H1 (cell line): Measurements from ENCODE around the gene WDR27. TPM values are rescaled to one million over a fixed set of nuclear protein-coding genes. Genes with fewer than 3 reads are reported as not detected.

ENCODE experiments used
- CTCF ChIA-PET: fragments of 300-600 bp; sonication (Branson Sonifier 250); formaldehyde crosslinking; loops from one replicate; lab custom pipeline; 2021; ENCODE audit not compliant: partially characterized antibody; lab: Charles Lee
- POLR2A ChIA-PET: fragments of 300-600 bp; sonication (Branson Sonifier 250); formaldehyde crosslinking; loops from one replicate; lab custom pipeline; 2021; ENCODE audit warnings: inconsistent platforms; ENCODE audit not compliant: partially characterized antibody; lab: Charles Lee
- DNase-seq, 2 experiments: peaks; one replicate each; pipeline versions ENCODE4 v3.0.0 to v3.0.0-alpha.2; 2010 to 2022; ENCODE audit warnings: low spot score in 2 of 2, low read depth in 1 of 2, mixed read lengths in 1 of 2
- FAIRE-seq: peaks from 2 replicates; lab custom pipeline; 2011; peaks lifted over from hg19 to GRCh38; lab: Jason Lieb, UNC
- H2AFZ ChIP-seq: 2 replicates; pipeline ENCODE4 v1.8.1; 2012; ENCODE audit warnings: low read length, inconsistent platforms
- H2AK5ac ChIP-seq: 2 replicates; pipeline ENCODE4 v1.6.1; 2013; ENCODE audit warnings: low read depth, low read length
- H2BK120ac ChIP-seq: replicated peaks from 2 replicates; pipeline ENCODE3; 2013; ENCODE audit warnings: low read depth, low read length, inconsistent platforms
- H2BK12ac ChIP-seq: 2 replicates; pipeline ENCODE4 v1.6.1; 2013; ENCODE audit warnings: low read depth, low read length
- H2BK15ac ChIP-seq: 2 replicates; pipeline ENCODE4 v1.6.1; 2013; ENCODE audit warnings: low read length
- H2BK20ac ChIP-seq: 2 replicates; pipeline ENCODE4 v1.6.1; 2013; ENCODE audit warnings: low read length
- H2BK5ac ChIP-seq: 2 replicates; pipeline ENCODE4 v1.6.1; 2013; ENCODE audit warnings: low read depth, low read length
- H3K14ac ChIP-seq: 2 replicates; pipeline ENCODE4 v1.6.1; 2013; ENCODE audit warnings: inconsistent platforms; ENCODE audit not compliant: insufficient read length
- H3K18ac ChIP-seq: 2 replicates; pipeline ENCODE4 v1.6.1; 2013; ENCODE audit warnings: low read length; ENCODE audit errors: extremely low read depth
- H3K23ac ChIP-seq: 2 replicates; pipeline ENCODE4 v1.6.1; 2013; ENCODE audit warnings: inconsistent platforms; ENCODE audit not compliant: insufficient read length
- H3K23me2 ChIP-seq: 2 replicates; pipeline ENCODE4 v1.6.1; 2013; ENCODE audit warnings: low read depth, low read length
- H3K27ac ChIP-seq: 2 replicates; pipeline ENCODE4 v1.6.1; 2011; ENCODE audit warnings: low read depth, low read length, inconsistent platforms
- H3K27me3 ChIP-seq, 4 experiments: replicated peaks in 1 of 4; 1 replicate in 1 of 4; 2 replicates in 3 of 4; pipeline versions ENCODE4 v1.6.1 to v1.8.1; 2011 to 2013; ENCODE audit warnings: low read length in 3 of 4, mild to moderate bottlenecking in 3 of 4, inconsistent platforms in 2 of 4, mixed read lengths in 2 of 4, moderate library complexity in 1 of 4; ENCODE audit not compliant: control insufficient read depth in 3 of 4, insufficient read depth in 3 of 4; ENCODE audit errors: extremely low read depth in 1 of 4
- H3K36me3 ChIP-seq, 4 experiments: 2 replicates each; pipeline versions ENCODE4 v1.6.1 to v1.8.1; 2011 to 2013; ENCODE audit warnings: mild to moderate bottlenecking in 4 of 4, low read length in 3 of 4, moderate library complexity in 2 of 4, control low read depth in 1 of 4, inconsistent platforms in 1 of 4; ENCODE audit not compliant: insufficient read depth in 4 of 4, control insufficient read depth in 2 of 4
- H3K4ac ChIP-seq: replicated peaks from 2 replicates; pipeline ENCODE3; 2013; ENCODE audit warnings: low read length, low read depth, mixed read lengths, inconsistent platforms; ENCODE audit not compliant: insufficient read length
- H3K4me1 ChIP-seq, 4 experiments: replicated peaks in 1 of 4; 1 replicate in 1 of 4; 2 replicates in 3 of 4; pipeline versions ENCODE4 v1.6.1 to v1.8.1; 2011 to 2013; ENCODE audit warnings: low read length in 3 of 4, inconsistent platforms in 2 of 4, mixed read lengths in 1 of 4; ENCODE audit not compliant: insufficient read depth in 4 of 4, control insufficient read depth in 3 of 4
- H3K4me2 ChIP-seq, 2 experiments: 2 replicates each; pipeline versions ENCODE4 v1.6.1 to v1.8.1; 2011 to 2013; ENCODE audit warnings: low read depth in 2 of 2, low read length in 2 of 2, control low read depth in 1 of 2, inconsistent platforms in 1 of 2, mild to moderate bottlenecking in 1 of 2; ENCODE audit not compliant: insufficient read depth in 1 of 2
- H3K4me3 ChIP-seq, 4 experiments: fragments of 200-600, 300-600 bp in 1 of 4; sonication (generic), shearing (Covaris generic), sonication (Bioruptor Twin) in 1 of 4; 2 replicates each; pipeline versions ENCODE4 v1.5.1 to v1.8.1; 2011 to 2016; ENCODE audit warnings: low read length in 4 of 4, low read depth in 3 of 4, control low read depth in 2 of 4, inconsistent platforms in 2 of 4, mild to moderate bottlenecking in 2 of 4, mixed read lengths in 1 of 4, moderate library complexity in 1 of 4; ENCODE audit not compliant: insufficient read depth in 2 of 4; ENCODE audit errors: extremely low read depth in 1 of 4
- H3K56ac ChIP-seq: replicated peaks from 2 replicates; pipeline ENCODE3; 2013; ENCODE audit warnings: low read depth, mild to moderate bottlenecking, mixed read lengths, low read length, inconsistent platforms; ENCODE audit not compliant: insufficient read length
- H3K79me1 ChIP-seq: 2 replicates; pipeline ENCODE4 v1.6.1; 2013; ENCODE audit warnings: low read depth, low read length, control low read depth
- H3K79me2 ChIP-seq, 2 experiments: 2 replicates each; pipeline versions ENCODE4 v1.6.1 to v1.8.1; 2012 to 2013; ENCODE audit warnings: low read length in 2 of 2, mild to moderate bottlenecking in 2 of 2, inconsistent platforms in 1 of 2; ENCODE audit not compliant: insufficient read depth in 2 of 2, control insufficient read depth in 1 of 2
- H3K9ac ChIP-seq, 4 experiments: replicated peaks in 1 of 4; 1 replicate in 1 of 4; 2 replicates in 3 of 4; pipeline versions ENCODE4 v1.6.1 to v1.8.1; 2011 to 2013; ENCODE audit warnings: low read depth in 3 of 4, low read length in 3 of 4, control low read depth in 2 of 4, mild to moderate bottlenecking in 2 of 4, moderate library complexity in 2 of 4, inconsistent platforms in 1 of 4; ENCODE audit errors: extremely low read depth in 1 of 4
- H3K9me3 ChIP-seq, 2 experiments: 2 replicates each; pipeline versions ENCODE4 v1.6.1 to v1.8.1; 2012 to 2013; ENCODE audit warnings: mild to moderate bottlenecking in 2 of 2, moderate library complexity in 2 of 2, control low read depth in 1 of 2, inconsistent platforms in 1 of 2, low read depth in 1 of 2, low read length in 1 of 2, mixed read lengths in 1 of 2; ENCODE audit not compliant: insufficient read depth in 2 of 2
- H4K20me1 ChIP-seq, 2 experiments: replicated peaks in 1 of 2; 2 replicates each; pipeline versions ENCODE3 to v1.8.1; 2011 to 2013; ENCODE audit warnings: inconsistent platforms in 2 of 2, low read length in 2 of 2, mild to moderate bottlenecking in 1 of 2; ENCODE audit not compliant: insufficient read depth in 2 of 2, control insufficient read depth in 1 of 2
- H4K5ac ChIP-seq: 2 replicates; pipeline ENCODE4 v1.6.1; 2013; ENCODE audit warnings: low read length, low read depth, mixed read lengths, inconsistent platforms; ENCODE audit not compliant: insufficient read length
- H4K8ac ChIP-seq: 2 replicates; pipeline ENCODE4 v1.8.0; 2013; ENCODE audit warnings: mild to moderate bottlenecking, moderate library complexity, low read length, inconsistent platforms; ENCODE audit not compliant: insufficient read depth; ENCODE audit errors: extremely low read depth
- H4K91ac ChIP-seq: replicated peaks from 2 replicates; pipeline ENCODE3; 2013; ENCODE audit warnings: low read length, mixed read lengths, inconsistent platforms; ENCODE audit not compliant: insufficient read length
- JUN ChIP-seq: IDR thresholded peaks from 2 replicates; pipeline ENCODE4 v1.6.1; 2011; ENCODE audit warnings: low read depth, mild to moderate bottlenecking, improper control_type of control experiment, low read length
- USF2 ChIP-seq: IDR thresholded peaks from 2 replicates; pipeline ENCODE4 v1.6.1; 2011; ENCODE audit warnings: low read length, improper control_type of control experiment
- WGBS, 2 experiments: shearing (Covaris generic) in 1 of 2; methylation state at CpG; one replicate each; pipeline versions ENCODE4 v1.1.6 to v1.1.7; 2013 to 2015; ENCODE audit warnings: low lambda C conversion rate in 2 of 2, mixed read lengths in 2 of 2, inconsistent platforms in 1 of 2, low coverage in 1 of 2, missing lambda C conversion rate in 1 of 2; ENCODE audit not compliant: insufficient replicate concordance in 2 of 2, insufficient coverage in 1 of 2, insufficient read length in 1 of 2; ENCODE audit errors: extremely low coverage in 1 of 2, missing lambda C conversion rate in 1 of 2; 5-methylcytosine and 5-hydroxymethylcytosine counted together
- polyA plus RNA-seq, 7 experiments: library from polyadenylated mRNA; depleted of rRNA in 3 of 7; stranded (reverse) in 5 of 7; unstranded in 2 of 7; fragments of >200 nt in 5 of 7; fragments of 200-250 nt in 2 of 7; gene quantifications; 1 replicate in 5 of 7; 2 replicates in 1 of 7; 4 replicates in 1 of 7; pipeline versions ENCODE4 v1.2.1 to v1.2.3, GENCODE V29; 2011 to 2013; ENCODE audit warnings: missing spikeins in 2 of 7, mixed read lengths in 2 of 7
- total RNA-seq: library from RNA; stranded (reverse); fragmentation: NEBNext Ultra II Directional; extraction: Animal tissue kit (Norgen Biotek cat#: 25700); gene quantifications from 2 replicates; pipeline ENCODE4 v1.2.1, GENCODE V29; 2021
- TF ChIP-seq, protein P1 (sequence below), 3 experiments: IDR thresholded peaks; 1 replicate in 2 of 3; 2 replicates in 1 of 3; pipeline versions ENCODE4 v1.5.1 to v1.6.1; 2011; ENCODE audit warnings: low read length in 3 of 3, mild to moderate bottlenecking in 3 of 3, inconsistent platforms in 2 of 3, low read depth in 1 of 3, moderate library complexity in 1 of 3; ENCODE audit not compliant: insufficient read depth in 1 of 3; ENCODE audit errors: control extremely low read depth in 1 of 3

Gene WDR27
- total and polyA plus RNA-seq, 2 of the 8 experiments (the other 6 are each of a cell fraction or from before 2014, with no cell fraction given), result 53.6 to 68.6 TPM

DNA sequence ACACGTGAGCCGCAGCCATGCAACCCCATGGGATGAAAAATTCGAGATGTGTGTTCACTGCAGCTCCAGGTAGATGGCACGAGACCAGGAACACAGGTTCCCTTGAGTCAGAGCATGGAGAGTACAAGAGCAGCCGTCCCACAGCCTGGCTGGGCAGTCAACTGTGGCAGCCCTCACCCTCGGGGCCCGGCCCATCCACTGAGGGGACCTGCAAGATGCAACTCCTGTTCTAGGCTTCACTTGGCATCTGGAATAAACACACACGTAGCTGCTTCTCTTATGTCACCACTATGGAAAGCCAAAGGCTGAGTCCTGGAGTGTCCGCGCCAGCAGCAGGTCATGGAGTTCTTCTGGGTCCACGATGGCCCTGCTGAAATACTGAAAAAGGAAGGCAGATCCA, 77.0 kb downstream of the WDR27 start:
- H4K8ac ChIP-seq, result no peak overlapping the region
- H2AK5ac ChIP-seq, result no peak overlapping the region
- H3K23ac ChIP-seq, result no peak overlapping the region
- no peak for FAIRE-seq
- CTCF ChIA-PET, result interaction anchor here (0.7 kb wide), 1 partner anchor 9 kb away, joined by 3 read pairs; no protein-coding TSS in a partner anchor
- no peak overlapping the region for H3K18ac ChIP-seq
- H3K14ac ChIP-seq, result no peak overlapping the region
- H3K79me2 ChIP-seq, result peaks cover 4% of the 10 kb centered on the region in 2 experiments; a peak in 2 of 4 replicates
- WGBS, 2 experiments, result 94% methylated on average over 11 of the region's 11 CpGs; no CpG with 5 or more reads in 1 of the 2 experiments
- H3K4me2 ChIP-seq, result no peak overlapping the region
- H2BK5ac ChIP-seq, result no peak overlapping the region
- no peak for DNase-seq
- peaks cover 2 to 10% of the 10 kb centered on the region in 2 experiments for H4K20me1 ChIP-seq
- H2BK12ac ChIP-seq, result no peak overlapping the region
- no peak overlapping the region for H3K4me3 ChIP-seq
- H3K9me3 ChIP-seq, result no peaks in the 10 kb centered on the region; a peak in 1 of 4 replicates
- H3K79me1 ChIP-seq, result peaks cover 5% of the 10 kb centered on the region
- H3K9ac ChIP-seq, result no peak overlapping the region
- H4K91ac ChIP-seq, result no peak overlapping the region
- H2BK20ac ChIP-seq, result no peak overlapping the region
- peaks cover 4 to 27% (median 17%) of the 10 kb centered on the region in 4 experiments for H3K36me3 ChIP-seq
- no peak overlapping the region for H3K27ac ChIP-seq
- POLR2A ChIA-PET, result no interaction called here
- no peaks in the 10 kb centered on the region for H3K27me3 ChIP-seq
- no peak overlapping the region for H2BK15ac ChIP-seq
- no peak overlapping the region for H2BK120ac ChIP-seq
- no peak overlapping the region for H3K4ac ChIP-seq
- peaks cover 7% of the 10 kb centered on the region for H3K23me2 ChIP-seq
- no peak overlapping the region for H3K56ac ChIP-seq
- H4K5ac ChIP-seq, result no peak overlapping the region
- peaks cover 4 to 18% (median 15%) of the 10 kb centered on the region in 4 experiments for H3K4me1 ChIP-seq
- no peak overlapping the region for H2AFZ ChIP-seq
- TF ChIP-seq JUN, result no peak
- no peak for TF ChIP-seq USF2
- TF ChIP-seq, protein P1, sequence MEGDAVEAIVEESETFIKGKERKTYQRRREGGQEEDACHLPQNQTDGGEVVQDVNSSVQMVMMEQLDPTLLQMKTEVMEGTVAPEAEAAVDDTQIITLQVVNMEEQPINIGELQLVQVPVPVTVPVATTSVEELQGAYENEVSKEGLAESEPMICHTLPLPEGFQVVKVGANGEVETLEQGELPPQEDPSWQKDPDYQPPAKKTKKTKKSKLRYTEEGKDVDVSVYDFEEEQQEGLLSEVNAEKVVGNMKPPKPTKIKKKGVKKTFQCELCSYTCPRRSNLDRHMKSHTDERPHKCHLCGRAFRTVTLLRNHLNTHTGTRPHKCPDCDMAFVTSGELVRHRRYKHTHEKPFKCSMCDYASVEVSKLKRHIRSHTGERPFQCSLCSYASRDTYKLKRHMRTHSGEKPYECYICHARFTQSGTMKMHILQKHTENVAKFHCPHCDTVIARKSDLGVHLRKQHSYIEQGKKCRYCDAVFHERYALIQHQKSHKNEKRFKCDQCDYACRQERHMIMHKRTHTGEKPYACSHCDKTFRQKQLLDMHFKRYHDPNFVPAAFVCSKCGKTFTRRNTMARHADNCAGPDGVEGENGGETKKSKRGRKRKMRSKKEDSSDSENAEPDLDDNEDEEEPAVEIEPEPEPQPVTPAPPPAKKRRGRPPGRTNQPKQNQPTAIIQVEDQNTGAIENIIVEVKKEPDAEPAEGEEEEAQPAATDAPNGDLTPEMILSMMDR (IDR thresholded peaks at IDR 0.05; ENCODE audit: control extremely low read depth in 1 of 3, insufficient read depth in 1 of 3, low read depth in 1 of 3, low read length in 3 of 3), result no peak
